ENCODE data around the gene RPGRIP1L.

Gene RPGRIP1L

DNA sequence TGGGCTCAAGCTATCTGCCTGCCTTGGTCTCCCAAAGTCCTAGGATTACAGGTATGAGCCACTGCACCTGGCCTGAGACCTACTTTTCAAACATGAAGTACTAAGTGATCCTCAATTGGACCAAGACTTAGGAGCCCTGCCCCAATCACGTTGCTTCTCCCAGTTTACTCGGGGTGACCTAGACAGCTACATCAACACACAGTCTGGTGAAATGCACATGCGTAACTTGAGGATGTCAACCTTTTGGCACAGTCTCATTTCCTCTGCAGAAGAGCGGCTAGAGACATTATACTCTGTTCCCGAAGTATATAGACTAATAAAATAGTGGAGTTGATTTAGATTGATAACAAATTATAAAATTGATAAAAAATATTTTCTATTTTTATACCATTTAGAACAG is 17.4 kb upstream of the RPGRIP1L start:
- H3K27ac ChIP-seq, result no peak overlapping the region
- H3K9me3 ChIP-seq, result no peaks in the 10 kb centered on the region
- H3K4me3 ChIP-seq (ENCODE audit: low read depth in 1 of 2, low read length in 1 of 2), result no peak overlapping the region
- H3K4me1 ChIP-seq (ENCODE audit: control insufficient read depth in 1 of 2, insufficient read depth in 1 of 2, low read depth in 1 of 2, low read length in 1 of 2), result no peaks in the 10 kb centered on the region
- no peaks in the 10 kb centered on the region for H3K36me3 ChIP-seq
- TF ChIP-seq, protein P1, sequence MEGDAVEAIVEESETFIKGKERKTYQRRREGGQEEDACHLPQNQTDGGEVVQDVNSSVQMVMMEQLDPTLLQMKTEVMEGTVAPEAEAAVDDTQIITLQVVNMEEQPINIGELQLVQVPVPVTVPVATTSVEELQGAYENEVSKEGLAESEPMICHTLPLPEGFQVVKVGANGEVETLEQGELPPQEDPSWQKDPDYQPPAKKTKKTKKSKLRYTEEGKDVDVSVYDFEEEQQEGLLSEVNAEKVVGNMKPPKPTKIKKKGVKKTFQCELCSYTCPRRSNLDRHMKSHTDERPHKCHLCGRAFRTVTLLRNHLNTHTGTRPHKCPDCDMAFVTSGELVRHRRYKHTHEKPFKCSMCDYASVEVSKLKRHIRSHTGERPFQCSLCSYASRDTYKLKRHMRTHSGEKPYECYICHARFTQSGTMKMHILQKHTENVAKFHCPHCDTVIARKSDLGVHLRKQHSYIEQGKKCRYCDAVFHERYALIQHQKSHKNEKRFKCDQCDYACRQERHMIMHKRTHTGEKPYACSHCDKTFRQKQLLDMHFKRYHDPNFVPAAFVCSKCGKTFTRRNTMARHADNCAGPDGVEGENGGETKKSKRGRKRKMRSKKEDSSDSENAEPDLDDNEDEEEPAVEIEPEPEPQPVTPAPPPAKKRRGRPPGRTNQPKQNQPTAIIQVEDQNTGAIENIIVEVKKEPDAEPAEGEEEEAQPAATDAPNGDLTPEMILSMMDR (IDR thresholded peaks at IDR 0.05), result no peak
- no peaks in the 10 kb centered on the region for H3K27me3 ChIP-seq

DNA sequence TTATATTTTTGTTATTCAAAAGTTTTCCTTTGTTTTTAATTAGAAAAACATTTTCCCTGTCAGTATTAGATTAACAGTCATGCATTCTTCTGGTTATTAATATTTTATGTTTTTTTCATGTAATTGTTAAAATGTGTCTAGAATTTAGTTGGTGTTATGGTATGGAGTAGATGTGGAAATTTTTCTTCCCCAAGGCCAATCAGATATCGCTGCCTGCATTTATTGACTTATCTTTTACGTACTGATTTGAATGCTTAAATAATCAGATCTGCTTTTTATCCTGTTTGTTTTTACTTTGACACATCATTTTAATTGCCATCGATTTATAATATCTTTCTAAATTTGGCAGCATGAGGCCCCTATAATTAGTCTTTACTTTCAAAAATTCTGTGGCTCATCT is 13.9 kb upstream of the RPGRIP1L start:
- Histone ChIP-seq H3K27me3 (no peaks in the 10 kb centered on the region), H3K27ac (no peak overlapping the region), H3K4me3 (ENCODE audit: low read depth in 1 of 2, low read length in 1 of 2) (no peak overlapping the region), H3K9me3 (no peaks in the 10 kb centered on the region), H3K4me1 (ENCODE audit: control insufficient read depth in 1 of 2, insufficient read depth in 1 of 2, low read depth in 1 of 2, low read length in 1 of 2) (no peaks in the 10 kb centered on the region), H3K36me3 (no peaks in the 10 kb centered on the region)
- TF ChIP-seq, protein P1 (IDR thresholded peaks at IDR 0.05), result no peak

DNA sequence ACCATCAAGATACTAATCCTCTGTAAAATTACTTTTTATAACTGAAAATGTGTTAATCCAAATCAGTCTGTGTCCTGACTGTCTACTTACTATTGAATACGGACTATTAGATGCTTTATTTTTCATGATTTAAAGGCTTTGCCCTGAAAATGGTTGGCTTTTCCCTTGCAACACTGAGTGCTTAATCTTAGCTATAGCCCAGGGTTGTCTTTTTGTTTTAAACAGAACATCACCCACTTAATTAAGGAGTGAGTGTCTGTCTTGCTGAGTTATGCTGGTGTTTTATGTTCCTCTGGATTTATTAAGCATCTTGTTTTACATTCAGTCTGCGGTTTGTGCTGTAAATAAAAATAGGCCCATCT is 11.3 kb upstream of the RPGRIP1L start:
- Histone ChIP-seq H3K27ac (no peak overlapping the region), H3K4me1 (ENCODE audit: control insufficient read depth in 1 of 2, insufficient read depth in 1 of 2, low read depth in 1 of 2, low read length in 1 of 2) (no peaks in the 10 kb centered on the region), H3K27me3 (no peaks in the 10 kb centered on the region), H3K9me3 (no peaks in the 10 kb centered on the region), H3K4me3 (ENCODE audit: low read depth in 1 of 2, low read length in 1 of 2) (no peak overlapping the region), H3K36me3 (no peaks in the 10 kb centered on the region)
- TF ChIP-seq, protein P1 (IDR thresholded peaks at IDR 0.05), result no peak

- TF ChIP-seq, protein P1 (IDR thresholded peaks at IDR 0.05), result no peak
- Histone ChIP-seq H3K9me3 (no peaks in the 10 kb centered on the region), H3K4me1 (ENCODE audit: control insufficient read depth in 1 of 2, insufficient read depth in 1 of 2, low read depth in 1 of 2, low read length in 1 of 2) (no peaks in the 10 kb centered on the region)
These were observed 10.8 kb upstream of the RPGRIP1L start for GRCh38 chr16:53714205-53715022.

GRCh38 chr16:53713403-53714204 is 9.9 kb upstream of the RPGRIP1L start:
- Histone ChIP-seq H3K27me3 (no peaks in the 10 kb centered on the region), H3K27ac (no peak overlapping the region), H3K36me3 (no peaks in the 10 kb centered on the region), H3K9me3 (no peaks in the 10 kb centered on the region), H3K4me3 (ENCODE audit: low read depth in 1 of 2, low read length in 1 of 2) (no peak overlapping the region), H3K4me1 (ENCODE audit: control insufficient read depth in 1 of 2, insufficient read depth in 1 of 2, low read depth in 1 of 2, low read length in 1 of 2) (no peaks in the 10 kb centered on the region)
- TF ChIP-seq, protein P1 (IDR thresholded peaks at IDR 0.05), result no peak

More at GRCh38 chr16:53714205-53715022, 10.8 kb upstream of the RPGRIP1L start:
- no peaks in the 10 kb centered on the region for H3K36me3 ChIP-seq
- H3K27ac ChIP-seq, result no peak overlapping the region
- H3K27me3 ChIP-seq, result no peaks in the 10 kb centered on the region
- no peak overlapping the region for H3K4me3 ChIP-seq (ENCODE audit: low read depth in 1 of 2, low read length in 1 of 2)

Measured in neutrophil (primary cell).